ENCODE data around the gene RALGAPB. TPM values are rescaled to one million over a fixed set of nuclear protein-coding genes. Genes with fewer than 3 reads are reported as not detected.

RALGAPB gene
- polyA plus RNA-seq, 3 donors = 31.3 to 47.0 (median 43.4) TPM

DNA sequence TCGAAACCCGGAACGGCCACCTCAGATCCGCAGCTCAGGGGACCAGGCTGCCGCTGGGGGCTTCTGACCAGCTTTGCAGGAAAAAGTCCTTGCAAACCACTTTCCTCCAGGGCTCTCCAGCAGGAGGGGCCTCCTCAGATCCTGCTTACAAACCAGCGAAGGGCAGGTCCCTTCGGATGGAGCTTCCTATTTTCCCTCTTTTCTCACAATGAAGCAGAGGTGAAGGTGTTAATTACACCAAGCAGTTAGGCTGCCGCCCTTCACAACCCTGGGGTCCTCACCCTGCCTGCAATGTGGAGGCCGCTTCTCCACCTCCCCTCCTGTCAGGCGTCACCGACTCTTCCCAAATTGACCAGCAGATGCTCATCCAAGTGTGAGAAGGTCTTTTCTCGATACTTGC lies 134.7 kb downstream of the RALGAPB start:
- DNase-seq = no peak

DNA sequence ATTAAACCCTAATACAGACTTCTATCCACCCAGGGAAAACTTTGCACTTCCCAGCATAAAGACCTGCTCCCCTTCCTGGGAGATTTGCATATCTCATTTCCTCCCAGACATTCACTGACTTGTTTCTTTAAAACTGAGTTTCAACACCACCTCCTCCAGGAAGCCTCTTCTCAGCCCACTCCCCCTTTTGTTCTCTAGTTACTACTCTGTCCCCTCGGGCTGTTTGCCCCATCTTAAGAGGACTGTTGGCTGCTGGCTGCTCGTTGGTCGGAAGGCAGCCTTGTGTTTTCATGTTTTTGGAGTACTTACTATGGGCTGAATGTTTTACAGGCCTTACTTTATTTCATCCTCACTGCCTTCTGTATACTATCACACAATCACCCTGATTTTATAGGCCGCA lies 135.5 kb downstream of the RALGAPB start:
- no peak for DNase-seq

GRCh38 chr20:38609815-38610214 lies 137.2 kb downstream of the RALGAPB start:
- no peak for DNase-seq

- no peak for DNase-seq
Measured at GRCh38 chr20:38610521-38610920, 137.9 kb downstream of the RALGAPB start.

GRCh38 chr20:38612751-38613515 lies 140.3 kb downstream of the RALGAPB start:
- DNase-seq = no peak

- no peak for DNase-seq
Measured at GRCh38 chr20:38615283-38615682, 142.6 kb downstream of the RALGAPB start.

DNA sequence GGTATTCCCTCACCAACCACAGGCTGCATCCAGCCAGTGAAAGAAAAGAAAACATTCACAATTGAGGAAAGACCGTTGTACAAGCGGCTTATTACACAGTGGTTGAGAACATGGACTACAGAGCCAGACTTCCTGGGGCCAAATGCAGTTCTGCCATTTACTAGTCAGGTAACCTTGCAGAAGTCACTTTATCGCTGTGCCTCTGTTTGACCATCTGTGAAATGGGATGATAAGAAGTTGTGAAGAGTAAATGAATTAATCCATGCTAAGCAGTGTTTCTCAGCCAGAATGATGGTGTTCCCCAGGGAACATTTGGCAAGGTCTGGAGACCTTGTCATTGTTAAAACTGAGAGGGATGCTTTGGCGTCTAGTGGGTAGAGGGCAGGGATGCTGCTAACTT lies 143.8 kb downstream of the RALGAPB start:
- no peak for DNase-seq

- no peak for DNase-seq
Measured at GRCh38 chr20:38617011-38617829, 144.6 kb downstream of the RALGAPB start.

- DNase-seq = no peak
Measured at GRCh38 chr20:38617830-38618196, 145.2 kb downstream of the RALGAPB start.

DNA sequence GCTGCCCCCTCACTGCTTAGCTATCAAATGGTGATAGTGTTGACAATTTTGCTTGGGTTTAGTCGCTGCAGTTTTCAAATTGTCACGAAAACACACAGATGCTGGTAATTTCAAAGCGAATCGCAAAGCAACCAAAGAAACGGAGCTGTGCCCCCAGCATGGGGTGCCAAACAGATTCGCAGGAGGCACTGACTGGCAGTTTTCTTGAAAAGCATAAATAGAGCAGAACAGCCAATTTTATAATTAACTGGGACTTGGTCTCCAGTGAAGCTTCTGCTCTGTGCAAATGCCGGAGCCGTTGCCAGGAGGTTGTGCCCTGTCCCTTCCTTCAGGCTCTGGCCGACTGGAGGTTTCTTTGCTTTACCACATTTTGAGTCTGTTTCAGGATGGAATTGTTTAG lies 147.8 kb downstream of the RALGAPB start:
- DNase-seq = no peak

DNA sequence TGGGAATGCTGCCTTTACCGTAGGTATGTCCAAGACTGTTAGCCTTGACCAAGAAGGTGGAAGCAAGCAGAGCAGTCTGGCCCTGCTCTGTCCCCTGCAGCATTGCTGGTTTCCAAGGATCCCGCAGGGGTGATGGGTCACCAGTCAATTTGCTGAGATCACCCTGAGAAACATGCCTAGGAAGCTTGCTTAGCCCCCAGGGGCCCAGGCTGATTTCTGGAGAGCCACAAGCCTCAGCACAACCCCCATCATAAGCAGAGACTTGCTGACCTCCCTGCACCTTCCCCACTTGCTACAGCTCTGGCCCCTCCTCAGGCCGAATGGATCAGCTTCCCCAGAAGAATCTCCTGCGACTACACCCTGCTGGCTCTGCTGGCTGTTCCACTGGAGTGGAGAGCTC lies 150.4 kb downstream of the RALGAPB start:
- DNase-seq = no peak

- no peak for DNase-seq
Measured at GRCh38 chr20:38624084-38624483, 151.4 kb downstream of the RALGAPB start.

- DNase-seq = no peak
Measured at GRCh38 chr20:38625896-38626295, 153.3 kb downstream of the RALGAPB start.

GRCh38 chr20:38626921-38627659 lies 154.4 kb downstream of the RALGAPB start:
- no peak for DNase-seq

Other genes starting within 250 kb of the RALGAPB start
- gene KIAA1755, start 212.1 kb upstream of the RALGAPB start, polyA plus RNA-seq (ENCODE audit: insufficient read length in 3 of 3) = 1 to 10 TPM; 2.0 to 3.1 (median 2.8) TPM
- 1 to 10 TPM in 2 of 3 donors, under 1 TPM in 1; 0.28 to 1.5 (median 1.2) TPM for gene BPI, start 168.7 kb upstream of the RALGAPB start, polyA plus RNA-seq (ENCODE audit: insufficient read length in 3 of 3)
- not detected for gene LBP, start 126.4 kb upstream of the RALGAPB start, polyA plus RNA-seq (ENCODE audit: insufficient read length in 3 of 3)
- gene SNHG17, start 37.5 kb upstream of the RALGAPB start, polyA plus RNA-seq (ENCODE audit: insufficient read length in 3 of 3) = 10 to 100 TPM; 26.5 to 34.5 (median 31.2) TPM
- gene ADIG, start 108.4 kb downstream of the RALGAPB start, polyA plus RNA-seq (ENCODE audit: insufficient read length in 3 of 3) = not detected
- gene ARHGAP40, start 129.0 kb downstream of the RALGAPB start, polyA plus RNA-seq (ENCODE audit: insufficient read length in 3 of 3) = 1 to 10 TPM in 2 of 3 donors, under 1 TPM in 1; 0.71 to 1.2 (median 1.1) TPM